Sigmoid colon (tissue), 4 donors: Measurements from ENCODE around the gene CDC37L1.

Experiments
- CTCF ChIP-seq, 4 experiments: fragments of 450-650 bp in 3 of 4; fragments of 200-600 bp in 1 of 4; IDR thresholded peaks; one replicate each; pipeline ENCODE4 v1.5.1; 2016 to 2019; ENCODE audit warnings: antibody characterized with exemption in 4 of 4, mild to moderate bottlenecking in 3 of 4, moderate library complexity in 2 of 4
- EP300 ChIP-seq, 4 donors: sonication (generic); formaldehyde crosslinking; IDR thresholded peaks; one replicate each; pipeline ENCODE4 v1.6.1; 2017; ENCODE audit warnings: antibody characterized with exemption in 4 of 4
- POLR2A ChIP-seq, 2 donors: fragments of 450-650 bp; IDR thresholded peaks; one replicate each; pipeline ENCODE4 v1.6.1; 2016; ENCODE audit warnings: antibody characterized with exemption in 2 of 2, mild to moderate bottlenecking in 2 of 2, moderate library complexity in 2 of 2
- POLR2AphosphoS5 ChIP-seq, 4 donors: sonication (generic); formaldehyde crosslinking; IDR thresholded peaks; one replicate each; pipeline ENCODE4 v1.6.1; 2017; ENCODE audit warnings: antibody characterized with exemption in 4 of 4

GRCh38 chr9:4630836-4631235, 48.5 kb upstream of the CDC37L1 start:
- TF ChIP-seq CTCF (IDR thresholded peaks at IDR 0.05) (no peak), EP300 (IDR thresholded peaks at IDR 0.05) (no peak), POLR2A (IDR thresholded peaks at IDR 0.05) (no peak), POLR2AphosphoS5 (IDR thresholded peaks at IDR 0.05) (no peak)
